Measurements from ENCODE around the gene GARRE1.
"Not testable (repeated sequence)": the region's sequence is repeated elsewhere in the genome, so short reads cannot be mapped to it uniquely, and the experiment has no call there.

The GARRE1 gene

GRCh38 chr19:34254046-34254697, at the start of gene GARRE1:
Gene GARRE1 (plus strand): TSS chr19:34254554. CDS start chr19:34300474, 45,920 bp downstream.
- Histone ChIP-seq H3K36me3 (ENCODE audit: control insufficient read depth in 2 of 2, insufficient read depth in 2 of 2, low read length in 2 of 2) (no peaks in the 10 kb centered on the region), H3K27ac (ENCODE audit: low read depth in 2 of 2, low read length in 2 of 2) (peak within 1 kb of the TSS; percentile 90), H3K27me3 (ENCODE audit: control insufficient read depth in 2 of 2, insufficient read depth in 2 of 2, low read length in 2 of 2) (no peaks in the 10 kb centered on the region), H3K9me3 (ENCODE audit: control insufficient read depth in 2 of 2, low read length in 2 of 2) (no peaks in the 10 kb centered on the region), H3K4me3 (ENCODE audit: low read length in 2 of 2) (peak within 1 kb of the TSS; percentile 81 to 89), H3K4me1 (ENCODE audit: control insufficient read depth in 2 of 2, insufficient read depth in 2 of 2, low read length in 2 of 2) (peaks cover 6 to 12% of the 10 kb centered on the region in 2 donors), H3K9ac (ENCODE audit: low read depth in 1 of 2, low read length in 2 of 2) (peak within 1 kb of the TSS; percentile 73 to 95)

DNA sequence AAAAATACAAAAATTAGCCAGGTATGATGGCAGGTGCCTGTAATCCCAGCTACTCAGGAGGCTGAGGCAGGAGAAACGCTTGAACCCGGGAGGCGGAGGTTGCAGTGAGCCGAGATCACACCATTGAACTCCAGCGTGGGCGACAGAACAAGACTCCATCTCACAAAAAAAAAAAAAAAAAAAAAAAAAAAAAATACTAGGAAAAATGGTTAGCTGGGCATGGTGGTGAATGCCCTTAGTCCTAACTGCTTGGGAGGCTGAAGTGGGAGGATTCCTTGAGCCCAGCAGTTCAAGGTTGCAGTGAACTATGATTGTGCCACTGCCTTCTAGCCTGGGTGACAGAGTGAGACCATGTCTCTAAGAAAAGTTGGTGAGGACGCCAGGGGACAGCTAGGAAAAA, 49.0 kb upstream of the GARRE1 start:
- H3K27ac ChIP-seq (ENCODE audit: low read depth in 2 of 2, low read length in 2 of 2); H3K9ac ChIP-seq (ENCODE audit: low read depth in 1 of 2, low read length in 2 of 2); H3K9me3 ChIP-seq (ENCODE audit: control insufficient read depth in 2 of 2, low read length in 2 of 2); H3K27me3 ChIP-seq (ENCODE audit: control insufficient read depth in 2 of 2, insufficient read depth in 2 of 2, low read length in 2 of 2); H3K4me3 ChIP-seq (ENCODE audit: low read length in 2 of 2); H3K4me1 ChIP-seq (ENCODE audit: control insufficient read depth in 2 of 2, insufficient read depth in 2 of 2, low read length in 2 of 2): not testable (repeated sequence)
- peaks cover 12 to 18% of the 10 kb centered on the region in 2 donors for H3K36me3 ChIP-seq (ENCODE audit: control insufficient read depth in 2 of 2, insufficient read depth in 2 of 2, low read length in 2 of 2)

DNA sequence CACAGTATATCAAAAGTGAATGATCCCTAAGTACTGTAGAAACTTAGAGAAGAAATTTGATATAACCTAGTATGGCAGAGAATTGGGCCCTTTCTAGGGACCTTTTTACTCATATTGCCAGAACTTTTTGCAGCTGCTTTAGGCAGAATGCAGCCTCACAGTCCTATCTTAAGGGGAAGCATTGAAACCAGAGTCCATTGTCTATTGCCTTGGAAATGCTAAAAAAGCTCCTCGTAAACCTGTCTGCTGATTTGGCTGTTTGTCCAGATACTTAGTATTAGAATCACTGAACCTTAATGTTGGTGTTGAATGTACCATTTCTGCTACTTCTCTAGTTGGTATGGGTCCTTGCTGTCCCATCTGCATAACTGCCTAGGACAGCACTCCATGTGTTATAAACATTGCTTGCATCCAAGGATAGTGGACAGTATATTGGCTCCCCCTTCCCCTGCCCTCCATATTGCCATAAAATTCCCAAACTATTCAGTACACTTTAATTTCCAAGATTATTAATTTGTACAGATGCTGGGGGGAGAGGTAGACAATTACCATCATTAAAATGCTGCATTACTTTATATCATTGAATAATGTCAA, 46.0 kb upstream of the GARRE1 start:
- H3K4me1 ChIP-seq (ENCODE audit: control insufficient read depth in 2 of 2, insufficient read depth in 2 of 2, low read length in 2 of 2): no peaks in the 10 kb centered on the region
- no peaks in the 10 kb centered on the region for H3K27me3 ChIP-seq (ENCODE audit: control insufficient read depth in 2 of 2, insufficient read depth in 2 of 2, low read length in 2 of 2)
- no peak overlapping the region for H3K9ac ChIP-seq (ENCODE audit: low read depth in 1 of 2, low read length in 2 of 2)
- peaks cover 19 to 28% of the 10 kb centered on the region in 2 donors for H3K36me3 ChIP-seq (ENCODE audit: control insufficient read depth in 2 of 2, insufficient read depth in 2 of 2, low read length in 2 of 2)
- no peaks in the 10 kb centered on the region for H3K9me3 ChIP-seq (ENCODE audit: control insufficient read depth in 2 of 2, low read length in 2 of 2)
- H3K4me3 ChIP-seq (ENCODE audit: low read length in 2 of 2): no peak overlapping the region
- H3K27ac ChIP-seq (ENCODE audit: low read depth in 2 of 2, low read length in 2 of 2): no peak overlapping the region

- H3K27me3 ChIP-seq (ENCODE audit: control insufficient read depth in 2 of 2, insufficient read depth in 2 of 2, low read length in 2 of 2): no peaks in the 10 kb centered on the region
- H3K4me3 ChIP-seq (ENCODE audit: low read length in 2 of 2): no peak overlapping the region
- H3K4me1 ChIP-seq (ENCODE audit: control insufficient read depth in 2 of 2, insufficient read depth in 2 of 2, low read length in 2 of 2): no peaks in the 10 kb centered on the region
- no peaks in the 10 kb centered on the region for H3K9me3 ChIP-seq (ENCODE audit: control insufficient read depth in 2 of 2, low read length in 2 of 2)
- no peak overlapping the region for H3K27ac ChIP-seq (ENCODE audit: low read depth in 2 of 2, low read length in 2 of 2)
- H3K9ac ChIP-seq (ENCODE audit: low read depth in 1 of 2, low read length in 2 of 2): no peak overlapping the region
- H3K36me3 ChIP-seq (ENCODE audit: control insufficient read depth in 2 of 2, insufficient read depth in 2 of 2, low read length in 2 of 2): peaks cover 23 to 37% of the 10 kb centered on the region in 2 donors
Measured at GRCh38 chr19:34209726-34210125, 44.6 kb upstream of the GARRE1 start.

- Histone ChIP-seq H3K9me3 (ENCODE audit: control insufficient read depth in 2 of 2, low read length in 2 of 2) (no peaks in the 10 kb centered on the region), H3K9ac (ENCODE audit: low read depth in 1 of 2, low read length in 2 of 2) (no peak overlapping the region), H3K36me3 (ENCODE audit: control insufficient read depth in 2 of 2, insufficient read depth in 2 of 2, low read length in 2 of 2) (peaks cover 29 to 42% of the 10 kb centered on the region in 2 donors), H3K4me1 (ENCODE audit: control insufficient read depth in 2 of 2, insufficient read depth in 2 of 2, low read length in 2 of 2) (peaks cover 3% of the 10 kb centered on the region in 2 donors), H3K27me3 (ENCODE audit: control insufficient read depth in 2 of 2, insufficient read depth in 2 of 2, low read length in 2 of 2) (no peaks in the 10 kb centered on the region), H3K27ac (ENCODE audit: low read depth in 2 of 2, low read length in 2 of 2) (no peak overlapping the region), H3K4me3 (ENCODE audit: low read length in 2 of 2) (no peak overlapping the region)
Measured at GRCh38 chr19:34213283-34213682, 41.1 kb upstream of the GARRE1 start.

DNA sequence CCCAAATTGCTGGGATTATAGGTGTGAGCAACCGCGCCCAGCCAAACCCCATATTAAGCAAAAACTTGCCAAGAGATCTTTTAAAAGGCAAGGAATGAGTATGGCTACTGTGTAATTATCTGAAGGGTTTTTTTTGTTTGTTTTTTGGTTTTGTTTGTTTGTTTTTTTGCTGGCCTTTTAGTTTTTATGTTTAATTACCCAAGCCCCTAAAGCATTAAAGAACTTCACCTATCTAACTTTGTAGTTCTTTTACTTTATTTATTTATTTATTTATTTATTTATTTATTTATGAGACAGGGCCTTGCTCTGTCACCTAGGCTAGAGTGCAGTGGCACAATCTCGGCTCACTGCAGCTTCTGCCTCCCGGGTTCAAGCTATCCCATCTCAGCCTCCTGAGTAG, 40.3 kb upstream of the GARRE1 start:
- Histone ChIP-seq H3K9me3 (ENCODE audit: control insufficient read depth in 2 of 2, low read length in 2 of 2) (no peaks in the 10 kb centered on the region), H3K4me3 (ENCODE audit: low read length in 2 of 2) (no peak overlapping the region), H3K4me1 (ENCODE audit: control insufficient read depth in 2 of 2, insufficient read depth in 2 of 2, low read length in 2 of 2) (peaks cover 3% of the 10 kb centered on the region in 2 donors), H3K27me3 (ENCODE audit: control insufficient read depth in 2 of 2, insufficient read depth in 2 of 2, low read length in 2 of 2) (no peaks in the 10 kb centered on the region), H3K27ac (ENCODE audit: low read depth in 2 of 2, low read length in 2 of 2) (no peak overlapping the region), H3K36me3 (ENCODE audit: control insufficient read depth in 2 of 2, insufficient read depth in 2 of 2, low read length in 2 of 2) (peaks cover 25 to 43% of the 10 kb centered on the region in 2 donors), H3K9ac (ENCODE audit: low read depth in 1 of 2, low read length in 2 of 2) (no peak overlapping the region)

DNA sequence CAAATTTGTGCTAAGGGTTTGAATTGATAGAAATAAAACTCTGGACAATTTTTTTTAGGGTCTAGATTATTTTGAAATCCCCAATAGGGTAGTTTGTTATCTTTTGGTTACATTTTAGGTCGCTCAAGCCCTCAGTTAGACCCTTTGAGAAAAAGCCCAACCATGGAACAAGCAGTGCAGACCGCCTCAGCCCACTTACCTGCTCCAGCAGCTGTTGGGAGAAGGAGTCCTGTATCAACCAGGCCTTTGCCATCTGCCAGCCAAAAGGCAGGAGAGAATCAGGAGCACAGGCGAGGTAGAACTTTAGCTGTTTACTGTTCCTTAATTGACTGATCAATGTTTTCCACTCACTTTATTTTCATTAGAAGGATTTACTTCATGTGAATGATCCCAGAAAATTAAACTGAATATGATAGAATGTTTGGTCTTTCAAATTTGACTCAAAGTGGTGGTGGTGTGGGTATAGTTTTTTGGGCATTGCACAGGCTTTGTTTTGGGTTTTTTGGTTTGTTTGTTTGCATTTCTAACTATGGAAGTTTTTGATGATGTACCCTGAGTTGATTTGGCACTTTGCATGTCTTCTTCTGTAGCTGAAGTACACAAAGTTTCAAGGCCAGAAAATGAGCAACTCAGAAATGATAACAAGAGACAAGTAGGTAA, 39.2 kb upstream of the GARRE1 start:
- Histone ChIP-seq H3K27ac (ENCODE audit: low read depth in 2 of 2, low read length in 2 of 2) (no peak overlapping the region), H3K9me3 (ENCODE audit: control insufficient read depth in 2 of 2, low read length in 2 of 2) (no peaks in the 10 kb centered on the region), H3K36me3 (ENCODE audit: control insufficient read depth in 2 of 2, insufficient read depth in 2 of 2, low read length in 2 of 2) (peaks cover 19 to 45% of the 10 kb centered on the region in 2 donors), H3K4me1 (ENCODE audit: control insufficient read depth in 2 of 2, insufficient read depth in 2 of 2, low read length in 2 of 2) (peaks cover 3% of the 10 kb centered on the region in 2 donors), H3K4me3 (ENCODE audit: low read length in 2 of 2) (no peak overlapping the region), H3K27me3 (ENCODE audit: control insufficient read depth in 2 of 2, insufficient read depth in 2 of 2, low read length in 2 of 2) (no peaks in the 10 kb centered on the region), H3K9ac (ENCODE audit: low read depth in 1 of 2, low read length in 2 of 2) (no peak overlapping the region)

- Histone ChIP-seq H3K4me1 (ENCODE audit: control insufficient read depth in 2 of 2, insufficient read depth in 2 of 2, low read length in 2 of 2) (peaks cover 3% of the 10 kb centered on the region in 2 donors), H3K4me3 (ENCODE audit: low read length in 2 of 2) (no peak overlapping the region), H3K27me3 (ENCODE audit: control insufficient read depth in 2 of 2, insufficient read depth in 2 of 2, low read length in 2 of 2) (no peaks in the 10 kb centered on the region), H3K27ac (ENCODE audit: low read depth in 2 of 2, low read length in 2 of 2) (no peak overlapping the region), H3K9ac (ENCODE audit: low read depth in 1 of 2, low read length in 2 of 2) (no peak overlapping the region), H3K9me3 (ENCODE audit: control insufficient read depth in 2 of 2, low read length in 2 of 2) (no peaks in the 10 kb centered on the region), H3K36me3 (ENCODE audit: control insufficient read depth in 2 of 2, insufficient read depth in 2 of 2, low read length in 2 of 2) (peaks cover 20 to 43% of the 10 kb centered on the region in 2 donors)
Measured at GRCh38 chr19:34215666-34216038, 38.7 kb upstream of the GARRE1 start.

DNA sequence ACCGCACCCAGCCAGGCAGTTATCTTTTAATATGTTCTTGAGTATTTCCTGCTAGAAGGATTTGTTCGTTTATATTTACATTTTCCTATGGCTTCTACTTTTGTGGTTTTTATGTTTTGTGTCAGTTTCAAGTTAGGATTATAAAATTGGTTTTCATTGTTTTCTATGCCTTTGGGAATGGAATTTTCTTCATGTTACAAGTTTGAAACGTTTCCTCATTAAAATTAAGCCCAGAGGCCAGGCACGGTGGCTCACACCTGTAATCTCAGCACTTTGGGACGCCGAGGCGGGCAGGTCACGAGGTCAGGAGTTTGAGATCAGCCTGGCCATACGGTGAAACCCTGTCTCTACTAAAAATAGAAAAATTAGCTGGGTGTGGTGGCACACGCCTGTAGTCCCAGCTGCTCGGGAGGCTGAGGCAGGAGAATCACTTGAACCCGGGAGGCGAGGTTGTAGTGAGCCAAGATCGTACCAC, 37.6 kb upstream of the GARRE1 start:
- H3K9ac ChIP-seq (ENCODE audit: low read depth in 1 of 2, low read length in 2 of 2); H3K4me3 ChIP-seq (ENCODE audit: low read length in 2 of 2); H3K27me3 ChIP-seq (ENCODE audit: control insufficient read depth in 2 of 2, insufficient read depth in 2 of 2, low read length in 2 of 2); H3K4me1 ChIP-seq (ENCODE audit: control insufficient read depth in 2 of 2, insufficient read depth in 2 of 2, low read length in 2 of 2); H3K9me3 ChIP-seq (ENCODE audit: control insufficient read depth in 2 of 2, low read length in 2 of 2); H3K27ac ChIP-seq (ENCODE audit: low read depth in 2 of 2, low read length in 2 of 2): not testable (repeated sequence)
- peaks cover 25 to 47% of the 10 kb centered on the region in 2 donors for H3K36me3 ChIP-seq (ENCODE audit: control insufficient read depth in 2 of 2, insufficient read depth in 2 of 2, low read length in 2 of 2)
